ENCODE data around the gene NOP10.
"Not testable (repeated sequence)": the region's sequence is repeated elsewhere in the genome, so short reads cannot be mapped to it uniquely, and the experiment has no call there.

NOP10 gene

DNA sequence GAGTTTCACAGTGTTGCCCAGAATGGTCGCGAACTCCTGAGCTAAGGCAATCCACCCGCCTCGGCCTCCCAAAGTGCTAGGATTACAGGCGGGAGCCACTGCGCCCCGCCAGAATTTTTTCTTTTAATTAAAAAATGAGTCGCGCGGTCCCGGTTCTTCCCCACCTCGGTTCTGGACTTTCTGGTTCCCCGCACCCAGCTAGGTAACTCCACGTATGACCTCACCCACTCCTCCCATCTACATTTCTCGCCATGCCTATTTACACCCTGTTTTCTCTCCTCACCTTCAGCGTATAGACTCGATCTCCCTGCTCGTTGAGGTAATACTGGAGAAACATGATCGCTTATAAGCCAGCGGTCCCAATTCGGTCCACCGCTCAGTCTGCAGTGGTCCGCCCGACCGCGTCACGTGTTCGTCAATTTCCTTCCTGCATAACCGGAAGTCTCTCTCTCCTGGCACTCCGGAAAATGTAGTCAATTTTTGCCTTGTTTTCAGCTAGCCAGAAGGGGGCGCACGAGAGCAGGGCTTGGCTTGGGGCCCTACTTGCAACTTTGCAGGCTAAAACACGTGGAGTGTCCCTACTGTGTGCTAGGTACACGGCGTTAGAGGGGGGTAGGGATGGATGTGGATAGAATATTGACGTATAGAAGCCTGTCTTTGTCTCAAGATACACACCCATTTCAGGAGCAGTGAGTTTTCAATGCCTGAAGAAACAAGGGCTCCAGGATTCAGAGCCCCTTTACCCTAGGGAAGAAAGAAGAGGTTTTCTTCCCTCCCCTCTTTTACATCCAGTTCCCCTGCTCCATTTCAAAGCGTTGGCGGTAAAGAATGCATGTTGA, at the start of gene NOP10, which contains the start of gene NUTM1:
Gene NOP10, minus strand, starts transcription at position 400 of the 839 bp plus-strand sequence. Its CDS starts 63 bp downstream, at position 337.
Gene NUTM1, plus strand, starts transcription at position 579 of the 839 bp plus-strand sequence. CDS start 382 bp downstream, outside the sequence.
- peak; percentile 89 for DNase-seq (ENCODE audit: low spot score)

DNA sequence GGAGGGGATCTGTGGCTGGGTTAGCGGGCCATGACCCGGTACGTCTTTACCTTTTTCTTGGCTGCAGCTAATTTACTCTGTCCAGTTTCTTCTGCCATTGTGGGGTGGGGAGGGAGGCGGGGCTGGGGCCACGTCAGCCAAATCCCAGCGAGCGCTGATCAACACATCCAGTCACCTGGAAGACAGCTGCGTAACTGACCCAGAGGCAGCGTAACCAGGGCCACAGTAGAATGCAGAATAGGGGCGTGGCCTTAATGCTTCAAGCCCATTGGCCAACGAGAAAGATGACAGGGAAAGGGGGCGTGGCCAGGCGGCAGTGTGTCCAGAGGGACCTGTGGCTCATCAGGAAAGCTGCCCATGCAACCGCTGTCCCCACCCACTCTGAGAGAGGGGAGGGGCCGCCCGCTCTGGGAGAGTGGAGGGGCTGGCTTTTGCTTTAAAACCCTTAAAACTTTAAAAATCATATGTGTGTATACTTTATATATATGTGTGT, 46.7 kb upstream of the NOP10 start:
- DNase-seq (ENCODE audit: low spot score), result not testable (repeated sequence)

DNA sequence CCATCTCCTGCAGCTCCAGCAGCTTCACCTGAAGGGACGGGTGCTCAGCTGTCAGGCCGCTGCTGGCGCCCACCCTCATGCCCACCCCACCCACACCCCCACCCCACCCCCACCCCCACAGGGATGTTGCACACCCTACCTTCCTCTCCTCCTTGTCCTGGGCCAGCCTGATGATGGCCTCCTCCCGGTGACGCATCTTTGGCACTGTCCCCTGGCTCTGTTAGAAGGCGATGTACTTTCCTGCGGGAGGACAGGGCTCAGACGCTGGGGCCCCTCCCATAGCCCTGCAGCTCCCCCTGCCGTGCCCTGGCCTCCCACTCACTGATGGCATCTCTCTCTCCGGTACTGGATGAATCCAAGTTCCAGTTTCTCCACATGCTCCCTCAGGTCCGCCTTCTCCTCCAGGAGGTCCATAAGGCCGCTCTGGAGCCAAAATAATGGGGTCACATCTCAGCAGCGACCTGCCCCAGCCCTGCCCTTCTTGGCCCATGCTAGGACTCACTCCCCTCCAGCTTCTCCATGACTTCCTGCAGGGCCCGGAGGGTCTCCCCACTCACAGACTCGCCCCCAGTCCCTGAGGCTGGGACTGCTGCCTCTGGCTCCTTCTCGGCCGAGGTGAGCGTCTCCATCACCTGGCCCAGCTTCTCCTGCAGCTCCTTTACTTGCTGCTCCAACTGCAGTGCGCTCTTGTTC, 39.0 kb upstream of the NOP10 start:
- DNase-seq (ENCODE audit: low spot score), result not testable (repeated sequence)

DNA sequence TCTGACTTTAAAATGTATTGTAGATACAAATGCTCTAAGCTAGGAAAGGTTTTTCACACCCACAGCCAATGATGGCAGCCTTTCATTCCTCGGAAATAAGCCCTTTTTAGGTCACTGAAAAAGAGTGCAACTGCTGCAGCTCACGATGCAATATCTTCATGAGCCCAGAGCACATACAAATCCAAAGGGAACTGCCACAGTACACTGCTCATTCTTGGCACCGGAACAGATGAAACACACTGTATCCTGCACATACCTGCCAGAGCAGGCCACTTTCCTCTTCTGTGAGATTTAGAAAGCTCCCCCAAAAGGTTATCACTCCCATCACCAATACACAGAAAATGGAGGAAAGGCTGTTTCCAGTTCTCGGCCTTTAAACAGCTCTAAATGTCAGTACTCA, 37.6 kb upstream of the NOP10 start:
- not testable (repeated sequence) for DNase-seq (ENCODE audit: low spot score)

DNA sequence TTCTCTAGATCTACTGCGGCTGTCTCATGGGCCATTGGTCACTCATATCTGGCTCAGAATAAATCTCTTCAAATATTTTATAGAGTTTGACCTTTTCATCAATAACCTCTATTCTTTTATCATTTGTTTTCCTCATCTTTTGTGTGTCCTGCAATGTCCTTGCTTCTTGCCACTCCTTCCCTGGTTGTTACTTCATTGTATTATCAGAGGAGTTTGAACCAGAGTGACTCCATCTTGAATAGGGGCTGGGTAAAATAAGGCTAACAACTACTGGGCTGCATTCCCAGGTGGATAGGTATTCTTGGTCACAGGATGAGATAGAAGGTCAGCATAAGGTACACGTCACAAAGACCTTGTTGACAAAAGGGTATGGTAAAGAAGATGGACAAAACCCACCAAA, 33.9 kb upstream of the NOP10 start:
- no peak for DNase-seq (ENCODE audit: low spot score)

DNA sequence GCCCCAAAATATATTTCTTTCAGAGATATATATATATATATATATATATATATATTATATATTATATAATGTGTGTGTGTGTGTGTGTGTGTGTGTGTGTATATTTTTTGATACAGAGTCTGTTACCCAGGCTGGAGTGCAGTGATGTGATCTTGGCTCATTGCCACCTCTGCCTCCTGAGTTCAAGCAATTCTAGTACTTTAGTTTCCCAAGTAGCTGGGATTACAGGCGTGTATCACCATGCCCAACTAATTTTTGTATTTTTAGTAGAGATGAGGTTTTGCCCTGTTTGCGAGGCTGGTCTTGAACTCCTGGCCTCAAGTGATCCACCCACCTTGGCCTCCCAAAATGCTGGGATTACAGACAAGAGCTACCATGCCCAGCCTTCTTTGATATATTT, 32.6 kb upstream of the NOP10 start:
- DNase-seq (ENCODE audit: low spot score), result not testable (repeated sequence)

DNA sequence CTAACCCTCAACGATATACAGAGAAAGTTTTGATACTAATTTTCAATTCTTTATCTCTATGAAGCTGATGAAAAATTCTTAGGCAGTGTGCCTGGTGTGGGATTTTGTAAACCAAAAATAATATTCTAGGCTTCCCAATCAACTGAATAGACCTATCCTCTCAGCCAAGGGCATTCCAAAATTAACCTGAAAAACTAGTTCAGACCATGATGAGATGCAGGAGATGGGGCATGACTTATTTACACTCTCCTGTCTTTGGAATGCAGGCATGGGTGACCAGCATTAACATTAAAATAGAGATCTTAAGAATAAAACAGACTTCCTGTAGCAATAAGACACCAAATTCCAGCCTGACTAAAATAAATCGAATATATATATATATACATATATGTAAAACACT, 31.9 kb upstream of the NOP10 start:
- no peak for DNase-seq (ENCODE audit: low spot score)

DNA sequence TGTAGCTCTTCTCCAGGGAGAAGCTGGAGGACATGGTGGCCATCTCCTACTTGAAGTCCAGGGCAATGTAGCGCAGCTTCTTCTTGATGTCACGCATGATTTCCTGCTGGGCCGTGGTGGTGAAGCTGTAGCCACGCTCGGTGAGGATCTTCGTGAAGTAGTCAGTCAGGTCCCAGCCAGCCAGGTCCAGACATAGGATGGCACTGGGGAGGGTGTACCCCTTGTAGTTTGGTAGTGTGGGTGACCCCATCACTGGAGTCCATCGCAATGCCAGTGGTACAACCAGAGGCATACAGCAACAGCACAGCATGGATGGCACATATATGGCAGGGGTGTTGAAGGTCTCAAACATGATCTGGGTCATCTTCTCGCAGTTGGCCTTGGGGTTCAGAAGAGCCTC, 31.0 kb upstream of the NOP10 start:
- DNase-seq (ENCODE audit: low spot score), result no peak

DNA sequence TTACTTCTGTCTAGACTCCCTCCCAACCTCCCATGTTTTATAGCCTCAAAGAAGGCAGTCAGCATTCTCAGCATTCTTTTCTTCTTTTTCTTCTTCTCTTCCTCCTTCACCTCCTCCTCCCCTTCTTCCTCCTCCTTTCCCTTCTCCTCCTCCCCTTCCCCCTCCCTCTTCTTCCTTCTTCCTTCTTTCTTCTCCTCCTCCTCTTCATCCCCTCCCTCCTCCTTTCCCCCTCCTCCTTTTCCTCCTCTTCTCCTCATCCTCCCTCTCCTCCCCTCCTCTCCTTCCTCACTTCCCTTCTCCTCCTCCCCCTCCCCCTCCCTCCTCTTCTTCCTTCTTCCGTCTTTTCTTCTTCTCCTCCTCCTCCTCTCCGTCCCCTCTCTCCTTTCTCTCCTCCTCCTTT, 27.7 kb upstream of the NOP10 start:
- no peak for DNase-seq (ENCODE audit: low spot score)

DNA sequence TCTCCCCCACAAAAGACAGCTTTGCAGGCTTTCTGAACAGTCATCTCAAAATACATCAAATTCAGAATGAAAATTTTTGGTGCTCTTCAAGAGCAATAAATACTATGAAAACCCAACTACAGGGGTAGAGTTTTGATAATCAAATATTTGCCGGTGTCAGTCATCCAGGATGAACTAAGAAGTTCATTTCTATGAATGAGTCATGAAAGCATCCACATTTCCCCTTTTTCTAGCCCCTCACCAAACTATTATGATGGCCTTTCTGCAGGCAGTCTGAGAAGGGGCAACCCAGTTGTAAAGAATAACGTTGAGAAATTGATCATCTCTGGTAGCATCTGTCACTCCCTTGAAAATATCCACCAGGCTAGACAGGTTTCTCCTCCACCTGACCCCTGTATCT, 27.2 kb upstream of the NOP10 start:
- DNase-seq (ENCODE audit: low spot score), result no peak

DNA sequence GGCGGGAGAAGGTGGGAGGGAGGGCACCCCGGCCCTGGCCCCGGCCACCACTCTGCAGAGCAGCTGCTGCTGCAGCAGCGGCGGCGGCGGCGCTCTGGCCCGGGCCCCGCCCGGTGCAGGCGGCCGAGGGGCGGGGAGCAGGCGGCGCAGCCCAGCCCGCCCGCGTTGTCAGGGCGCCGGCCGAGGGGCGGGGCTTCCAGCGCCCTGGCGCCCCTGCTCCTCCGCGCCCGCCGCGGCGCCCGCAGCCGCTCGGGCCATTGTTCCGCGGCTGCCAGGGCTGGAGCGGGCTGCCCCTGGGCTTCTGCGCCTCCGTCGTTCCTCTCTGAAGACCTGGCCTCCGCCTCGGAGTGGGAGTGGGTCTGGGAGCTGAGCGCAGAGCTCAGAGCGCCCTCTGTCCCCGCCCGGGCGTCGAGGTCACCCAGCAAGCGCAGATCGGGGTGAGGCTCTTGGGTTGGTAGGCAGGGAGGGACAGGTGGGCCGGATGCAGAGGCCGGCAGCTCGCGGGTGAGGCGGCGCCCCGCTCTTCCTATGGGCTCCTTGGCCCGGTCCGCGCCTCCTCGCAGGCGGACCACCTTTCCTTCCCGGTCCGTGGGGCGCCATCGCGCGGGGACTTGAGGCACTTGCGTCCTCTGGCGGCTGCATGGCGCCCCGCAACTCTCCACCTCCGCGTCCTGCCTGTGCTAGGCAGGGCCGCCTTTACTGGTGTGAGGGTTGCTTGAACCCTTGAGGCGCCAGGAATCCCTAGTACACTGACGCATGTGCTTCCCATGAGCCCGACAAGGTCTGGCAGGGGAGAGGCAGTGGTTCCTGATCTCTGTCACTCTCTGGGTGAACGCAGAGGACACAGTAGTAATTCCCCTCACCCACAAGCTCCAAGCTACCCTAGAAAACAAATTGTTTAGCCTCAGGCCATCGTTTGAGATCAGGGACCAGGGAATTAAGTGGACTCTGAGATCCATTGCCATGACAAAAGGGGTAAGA, 24.5 kb upstream of the NOP10 start, which contains the start of gene LPCAT4:
Gene LPCAT4, minus strand, starts transcription at position 96 of the 981 bp plus-strand sequence. CDS start 96 bp downstream, outside the sequence.
- DNase-seq (ENCODE audit: low spot score), result peak; percentile 98

DNA sequence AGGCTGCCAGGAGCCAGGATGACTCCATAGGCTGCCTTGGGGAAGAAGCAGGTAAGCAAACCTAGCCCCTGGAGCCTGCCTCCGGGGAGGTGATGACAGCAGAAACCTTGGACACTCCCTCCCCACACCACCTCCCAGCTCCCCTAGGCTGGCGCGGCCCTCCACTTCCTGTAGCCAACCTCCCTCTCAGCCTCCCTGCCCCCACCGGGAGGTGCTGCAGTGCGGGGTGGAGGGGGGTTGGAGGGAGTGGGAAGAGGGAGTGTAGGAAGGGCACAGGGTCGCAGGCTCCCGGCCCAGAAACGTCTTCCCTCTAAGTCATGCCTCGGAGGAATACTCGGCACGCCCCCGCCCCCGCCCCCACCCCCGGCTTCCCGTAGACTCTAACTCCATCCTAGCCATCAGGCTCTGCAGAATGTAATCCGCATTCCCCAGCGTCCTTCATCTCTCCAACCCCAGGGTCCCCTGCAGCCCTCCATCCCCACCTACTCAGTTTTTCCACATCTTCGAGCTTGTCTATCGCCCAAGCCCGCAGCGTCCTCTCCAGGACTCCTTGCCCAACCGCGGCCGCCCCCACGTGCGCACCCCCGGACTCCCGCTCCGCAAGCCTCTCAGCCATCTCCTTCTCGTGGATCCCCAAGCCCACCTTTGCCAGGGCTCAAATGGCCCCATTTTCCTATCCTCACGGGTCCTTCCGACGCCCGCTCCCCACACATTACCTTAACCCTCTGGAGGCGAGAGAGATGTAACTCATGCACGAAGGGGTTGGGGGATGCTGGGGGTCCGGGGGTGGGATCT, 23.5 kb upstream of the NOP10 start:
- DNase-seq (ENCODE audit: low spot score), result peak; percentile 50

DNA sequence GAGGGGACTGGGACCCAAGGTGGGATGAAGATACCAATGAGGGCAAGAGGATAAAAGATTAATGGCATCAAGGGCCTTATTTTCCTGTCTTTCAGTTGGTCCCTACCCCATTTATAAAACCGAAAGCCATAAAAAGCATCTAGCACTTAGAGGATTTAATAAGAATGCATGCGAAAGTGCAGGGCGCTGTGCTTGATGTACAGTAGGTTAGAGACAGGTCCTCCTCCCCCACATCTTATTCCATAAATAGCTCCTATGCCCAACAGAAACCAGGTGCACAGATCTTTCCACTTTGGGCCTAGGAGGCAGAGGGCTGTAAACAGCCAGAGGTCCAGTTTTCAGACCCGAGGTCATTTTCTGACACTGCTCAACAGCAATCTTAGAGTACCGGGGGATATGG, 22.9 kb upstream of the NOP10 start:
- DNase-seq (ENCODE audit: low spot score), result no peak

DNA sequence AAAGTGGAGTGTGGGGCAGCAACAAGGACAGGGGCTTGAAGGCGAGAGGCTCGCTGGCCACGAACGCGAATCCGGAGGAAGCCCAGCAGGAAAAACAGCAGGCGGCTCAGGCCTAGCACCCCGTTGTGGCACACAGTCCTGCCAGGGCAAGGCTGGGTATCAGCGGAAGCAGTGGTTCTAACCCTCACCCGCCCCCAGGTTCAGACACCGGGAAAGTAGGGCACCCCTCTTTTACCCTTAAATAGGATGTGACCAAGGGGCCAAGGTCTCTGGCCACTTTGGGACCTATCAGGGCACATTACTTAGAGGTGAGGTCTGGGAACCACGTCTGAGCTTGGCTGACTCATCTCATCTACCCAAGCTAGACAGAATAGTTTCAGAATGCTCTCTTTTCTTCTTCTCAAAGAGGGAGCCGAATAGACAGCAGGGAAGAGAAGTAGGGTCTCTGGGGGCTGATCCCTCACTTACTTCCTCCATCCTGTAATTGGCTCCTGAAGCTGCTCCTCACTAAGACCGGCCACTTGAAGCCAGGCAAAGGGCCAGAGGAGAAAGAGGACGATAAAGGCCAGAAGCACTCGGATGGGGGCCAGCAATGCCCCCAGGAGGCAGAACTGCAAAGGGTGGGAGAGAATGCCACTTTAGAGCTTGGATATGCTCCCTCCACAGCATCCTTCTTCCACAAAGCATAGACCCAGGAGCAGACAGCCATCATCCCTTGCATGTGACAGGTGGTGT, 22.3 kb upstream of the NOP10 start:
- DNase-seq (ENCODE audit: low spot score), result no peak

DNA sequence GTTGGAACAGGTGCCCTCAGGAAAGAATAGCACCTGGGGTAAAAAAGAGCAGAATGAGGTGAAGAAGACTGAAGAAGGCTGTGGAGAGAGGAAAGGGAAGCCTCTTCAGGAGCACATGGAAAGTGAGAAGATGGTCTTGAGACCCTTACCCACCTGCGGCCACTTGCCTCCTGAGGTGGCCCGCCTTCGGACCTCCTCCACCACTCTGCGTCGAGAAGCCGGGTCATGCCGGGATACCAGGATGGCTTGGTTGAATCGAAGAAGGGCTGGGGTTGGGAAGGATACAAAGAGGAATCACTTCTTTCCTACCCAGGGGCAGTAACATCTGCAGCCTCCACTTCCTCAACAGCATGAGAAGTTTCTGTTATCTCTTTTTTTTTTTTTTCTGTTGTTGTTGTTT, 21.1 kb upstream of the NOP10 start:
- no peak for DNase-seq (ENCODE audit: low spot score)

DNA sequence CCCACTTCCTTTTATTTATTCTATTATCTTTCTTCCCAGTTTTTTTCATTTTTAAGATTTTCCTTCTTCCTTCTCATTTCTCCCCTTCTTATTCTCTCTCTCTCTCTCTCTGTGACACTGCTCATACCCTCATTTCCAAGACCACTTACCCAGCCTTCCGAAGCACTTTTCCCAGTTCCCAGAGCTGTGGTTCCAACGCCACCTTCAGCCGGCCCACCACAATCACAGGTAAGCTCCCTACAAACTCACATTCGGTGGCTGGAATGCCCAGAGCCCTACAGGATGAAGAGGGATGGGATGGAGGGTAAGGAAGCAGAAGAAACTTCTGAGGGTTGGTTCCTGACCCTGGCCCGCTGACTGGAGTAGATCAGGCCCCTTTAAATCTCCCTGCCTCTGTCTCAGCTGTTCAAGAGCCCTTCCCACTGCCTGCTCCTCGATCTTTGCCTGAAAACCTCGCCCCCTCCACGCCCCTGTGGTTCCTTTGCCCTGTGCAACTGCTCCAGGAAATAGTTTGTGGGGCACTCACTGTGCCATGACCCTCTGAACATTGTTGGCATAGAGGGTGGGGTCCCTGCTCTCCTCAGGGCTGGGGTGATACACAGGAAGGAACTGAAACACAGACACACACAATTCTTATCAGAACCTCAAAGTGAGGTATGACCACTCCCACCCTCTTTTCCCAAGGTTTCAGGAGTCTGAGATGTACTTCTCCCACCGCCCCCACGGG, 19.3 kb upstream of the NOP10 start:
- no peak for DNase-seq (ENCODE audit: low spot score)

DNA sequence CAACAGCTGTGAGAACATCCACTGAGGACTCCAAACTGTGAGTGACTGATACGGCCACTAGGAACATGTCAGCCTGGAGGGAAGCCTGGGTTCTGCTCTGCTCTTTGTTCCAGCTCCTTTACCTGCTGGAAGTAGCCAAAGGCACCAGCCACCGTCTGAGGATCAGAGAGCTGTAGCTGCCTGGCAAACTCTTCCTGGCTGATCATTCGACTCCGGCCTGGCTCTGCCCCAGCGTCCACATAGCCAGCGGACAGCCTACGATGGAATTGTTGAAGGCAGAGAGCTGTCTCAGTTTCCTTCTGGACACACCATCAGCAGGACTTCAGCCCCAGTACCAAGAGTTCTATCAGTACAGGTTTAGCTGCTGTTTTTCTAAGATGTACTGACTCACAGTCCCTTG, 18.3 kb upstream of the NOP10 start:
- no peak for DNase-seq (ENCODE audit: low spot score)

DNA sequence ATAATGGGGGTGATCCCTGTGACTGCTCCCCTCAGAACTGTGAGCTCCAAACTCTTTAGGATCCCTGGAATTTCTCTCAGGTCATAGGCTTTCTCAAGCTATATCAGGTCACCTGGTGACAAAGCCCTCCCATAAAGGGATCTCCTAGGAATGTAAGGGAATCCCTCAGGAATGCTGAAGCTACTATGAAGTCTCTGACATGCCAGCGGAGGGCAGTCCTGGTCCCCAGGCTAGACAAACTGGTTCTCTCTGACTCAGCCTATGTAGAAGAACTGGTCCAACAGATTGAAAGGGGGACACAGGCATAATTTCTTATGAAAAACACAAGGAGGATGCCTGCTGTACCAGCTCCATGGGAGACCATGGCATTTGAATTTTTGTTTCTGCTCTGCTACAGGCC, 17.4 kb upstream of the NOP10 start:
- DNase-seq (ENCODE audit: low spot score), result no peak

DNA sequence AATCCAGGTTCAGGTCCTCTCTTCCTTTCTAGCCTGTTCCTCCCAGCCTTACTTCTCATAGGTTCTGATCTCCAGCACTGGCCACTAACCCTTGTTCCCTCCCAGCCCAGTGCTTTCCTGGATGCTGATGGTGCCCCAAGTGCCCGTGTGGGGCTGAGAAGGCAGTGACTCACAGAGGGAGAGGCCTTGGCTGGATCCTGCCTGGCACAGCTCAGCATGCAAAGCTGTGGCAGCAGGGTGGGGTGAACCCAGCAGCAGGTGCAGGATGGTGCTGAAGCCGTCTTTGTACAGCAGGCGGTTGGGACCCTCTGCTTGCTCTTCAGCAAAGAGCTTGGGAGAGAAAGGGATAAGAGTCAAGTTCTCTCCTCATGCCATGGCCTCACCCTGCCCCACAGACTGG, 16.5 kb upstream of the NOP10 start:
- DNase-seq (ENCODE audit: low spot score), result peak; percentile 20

DNA sequence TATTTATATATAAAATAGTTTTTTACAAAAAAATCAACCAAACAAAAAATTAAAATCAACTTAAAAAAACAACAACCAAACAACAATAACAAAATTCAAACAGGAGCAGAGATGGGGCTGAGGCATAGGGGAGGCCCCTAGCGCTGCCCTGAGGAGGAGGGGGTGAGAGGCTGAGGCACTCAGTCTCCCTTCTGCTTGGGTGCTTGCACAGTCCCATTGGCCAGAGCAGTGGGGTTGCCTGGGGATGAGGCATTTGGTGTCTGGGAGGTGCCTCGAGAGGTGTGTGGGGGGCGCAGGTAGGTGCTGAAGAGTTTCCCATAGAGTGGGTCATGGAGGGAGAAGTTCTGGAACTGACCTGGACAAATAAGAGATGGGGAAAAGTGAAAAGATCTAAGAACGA, 16.0 kb upstream of the NOP10 start:
- DNase-seq (ENCODE audit: low spot score), result no peak

Measured in AG20443 (cell line).